NCI-H2227 (cell line): ENCODE results near the gene UBE2L5.
A peak's percentile ranks its signal among the peaks of the same experiment; 100 is the strongest.

Experiments
- DNase-seq: peaks from one replicate; lab custom pipeline; 2025; ENCODE audit not compliant: unreplicated experiment; lab: John Stamatoyannopoulos, UW

UBE2L5 gene

GRCh38 chr13:30404207-30404606 is 18.1 kb upstream of the UBE2L5 start:
- DNase-seq: no peak

GRCh38 chr13:30406779-30407416 is 15.4 kb upstream of the UBE2L5 start:
- DNase-seq: no peak

GRCh38 chr13:30408319-30409101 is 13.8 kb upstream of the UBE2L5 start:
- DNase-seq: peak; percentile 39

GRCh38 chr13:30409886-30410704 is 12.2 kb upstream of the UBE2L5 start:
- no peak for DNase-seq

- DNase-seq: no peak
Observed at GRCh38 chr13:30410705-30411125, 11.6 kb upstream of the UBE2L5 start.

GRCh38 chr13:30412346-30412745 is 9.9 kb upstream of the UBE2L5 start:
- no peak for DNase-seq

GRCh38 chr13:30413842-30414241 is 8.5 kb upstream of the UBE2L5 start:
- no peak for DNase-seq

GRCh38 chr13:30415430-30416030 is 6.8 kb upstream of the UBE2L5 start:
- DNase-seq: no peak

- no peak for DNase-seq
Observed at GRCh38 chr13:30416471-30416870, 5.8 kb upstream of the UBE2L5 start.

GRCh38 chr13:30418075-30418716 is 4.1 kb upstream of the UBE2L5 start:
- peak; percentile 63 for DNase-seq

GRCh38 chr13:30418717-30419459 is 3.4 kb upstream of the UBE2L5 start:
- DNase-seq: no peak

GRCh38 chr13:30421093-30422053 is 920 bp upstream of the UBE2L5 start:
- DNase-seq: peak; percentile 69

GRCh38 chr13:30423891-30424290 is 1.6 kb downstream of the UBE2L5 start:
- DNase-seq: no peak

GRCh38 chr13:30429235-30429634 is 6.9 kb downstream of the UBE2L5 start:
- DNase-seq: no peak

GRCh38 chr13:30429721-30430694 is 7.7 kb downstream of the UBE2L5 start:
- no peak for DNase-seq

GRCh38 chr13:30431269-30431940 is 9.1 kb downstream of the UBE2L5 start:
- DNase-seq: no peak

GRCh38 chr13:30435911-30436451 is 13.7 kb downstream of the UBE2L5 start:
- no peak for DNase-seq
